UCSD-AML1 (cell line): ENCODE data around the gene HOXC6.

Experiments
- DNase-seq: peaks from one replicate; lab custom pipeline; 2025; ENCODE audit not compliant: unreplicated experiment; lab: John Stamatoyannopoulos, UW

HOXC6 gene

GRCh38 chr12:53989227-53990113, 38.8 kb upstream of the HOXC6 start:
- no peak for DNase-seq

DNA sequence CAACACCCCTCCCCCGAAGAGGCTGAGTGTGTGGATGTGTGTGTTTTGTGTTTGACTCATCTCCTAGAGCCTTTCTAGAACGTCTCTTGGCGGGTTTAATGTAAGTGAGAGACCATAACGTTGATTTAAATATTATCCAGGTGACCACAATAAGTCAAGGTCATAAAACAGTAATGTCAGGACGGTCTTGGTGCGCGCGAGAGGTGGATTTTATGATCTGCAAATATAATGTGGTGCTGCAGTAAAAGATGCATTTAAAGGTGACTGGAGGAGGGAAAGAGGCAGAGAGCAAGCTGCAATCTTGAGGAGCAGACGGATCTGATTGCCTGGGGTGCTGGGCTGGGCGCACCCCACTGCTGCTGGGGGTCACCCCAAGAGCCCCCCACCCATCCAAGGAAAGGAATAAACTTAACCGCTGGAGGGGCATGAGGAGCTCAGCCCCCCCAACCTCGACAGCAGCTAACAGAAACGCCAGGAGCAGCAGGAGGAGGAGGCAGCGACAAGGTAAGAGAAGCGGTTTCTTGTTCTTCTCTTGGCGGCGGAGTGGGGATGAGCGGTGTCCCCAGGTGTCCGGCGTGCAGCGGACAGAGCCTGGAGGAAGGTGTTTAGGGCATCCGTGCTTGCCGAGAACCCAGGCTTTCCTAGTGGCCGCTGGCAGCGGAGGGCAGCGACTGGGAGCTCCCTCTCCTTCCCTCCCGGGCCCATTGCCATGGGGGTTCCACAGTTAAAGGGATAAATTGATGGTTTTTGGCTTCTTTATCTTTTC, 37.7 kb upstream of the HOXC6 start:
- no peak for DNase-seq

DNA sequence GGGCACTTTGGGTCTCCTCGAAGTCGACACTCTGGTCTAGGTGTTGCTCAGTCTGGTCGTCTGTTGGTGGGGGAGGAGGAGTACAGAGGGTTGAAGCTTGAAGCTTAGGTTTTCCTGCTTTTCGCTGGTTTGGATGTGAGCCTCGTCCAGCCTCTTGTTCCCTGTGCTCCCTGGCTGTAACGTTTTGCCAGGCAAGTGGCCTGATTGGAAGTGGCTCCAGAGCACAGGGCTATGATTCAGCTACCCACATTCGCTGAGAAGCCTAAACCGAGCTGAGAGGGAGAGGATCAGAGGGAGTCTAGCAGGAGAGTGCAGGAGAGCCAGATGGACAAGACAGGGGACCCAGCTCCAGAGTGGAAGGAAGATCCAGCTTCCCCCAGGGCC, 37.2 kb upstream of the HOXC6 start:
- no peak for DNase-seq

- DNase-seq, result no peak
Observed at GRCh38 chr12:53992377-53992889, 35.8 kb upstream of the HOXC6 start.

DNA sequence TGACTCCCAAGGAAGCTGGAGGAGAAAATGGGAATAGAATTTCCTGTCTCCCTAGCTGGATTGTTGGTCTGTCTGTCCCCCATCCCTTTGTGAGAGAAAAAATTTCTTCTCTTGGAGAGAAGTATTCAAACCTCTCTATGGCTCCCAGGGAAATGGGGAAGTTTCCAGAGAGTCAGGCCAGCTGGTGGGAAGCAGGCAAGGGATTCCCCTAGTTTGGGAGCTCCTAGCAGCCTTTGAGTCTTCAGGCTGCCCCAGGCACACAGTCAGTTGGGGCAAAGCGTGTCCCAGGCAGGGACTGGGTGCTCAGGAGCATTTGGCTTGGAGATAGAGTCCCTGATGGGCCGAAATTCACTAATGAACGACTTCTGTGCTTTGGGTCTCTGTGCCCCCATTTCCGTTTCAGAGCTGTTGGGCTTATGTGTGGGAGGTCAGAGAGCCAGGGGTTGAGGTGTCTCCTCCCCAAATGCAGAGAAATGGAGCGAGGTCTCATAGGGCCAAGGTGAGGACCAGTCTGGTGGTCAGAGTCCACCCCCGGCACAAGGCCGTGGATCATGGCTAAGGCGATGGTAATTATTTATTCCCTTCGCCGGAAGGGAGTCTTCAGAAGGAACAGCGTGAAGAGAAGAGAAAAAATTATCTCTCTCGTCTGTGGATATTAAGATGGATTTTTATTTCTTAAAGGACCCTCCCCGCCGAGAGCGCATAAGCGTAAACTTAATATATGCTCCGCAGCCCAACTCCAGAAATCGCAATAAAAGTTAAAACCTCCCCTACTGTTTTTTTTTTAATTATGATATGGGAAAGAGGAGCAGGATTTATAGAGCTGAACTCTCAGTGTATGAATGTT, 34.9 kb upstream of the HOXC6 start:
- no peak for DNase-seq

GRCh38 chr12:53994009-53994263, 34.3 kb upstream of the HOXC6 start:
- DNase-seq, result no peak

GRCh38 chr12:53994264-53995001, 33.8 kb upstream of the HOXC6 start:
- no peak for DNase-seq

DNA sequence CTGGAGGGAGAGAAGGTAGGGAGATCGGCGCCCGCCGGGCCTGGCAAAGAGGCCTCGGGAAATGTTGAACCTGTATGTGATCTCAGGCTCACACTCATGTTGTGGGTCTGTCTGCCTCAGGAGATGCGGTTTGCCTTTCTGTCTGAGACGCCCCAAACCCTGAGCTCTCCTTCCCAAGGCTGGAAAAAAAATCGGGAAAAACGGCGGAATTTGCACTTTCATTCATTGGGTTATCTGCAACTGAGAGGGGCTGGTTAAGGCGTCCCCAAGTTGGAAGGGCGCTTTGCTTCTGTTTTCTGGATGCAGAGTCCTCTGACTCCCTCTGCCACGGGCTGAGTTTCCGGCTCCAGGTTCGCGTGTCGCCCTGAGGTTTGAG, 33.2 kb upstream of the HOXC6 start:
- no peak for DNase-seq

- no peak for DNase-seq
Observed at GRCh38 chr12:53995378-53996239, 32.6 kb upstream of the HOXC6 start.

GRCh38 chr12:53996240-53997203, 31.7 kb upstream of the HOXC6 start:
- DNase-seq, result no peak

- no peak for DNase-seq
Observed at GRCh38 chr12:53997204-53998109, 30.8 kb upstream of the HOXC6 start.

GRCh38 chr12:53998110-53998899, 29.9 kb upstream of the HOXC6 start:
- DNase-seq, result no peak

GRCh38 chr12:53998900-53999236, 29.4 kb upstream of the HOXC6 start:
- no peak for DNase-seq

- DNase-seq, result no peak
Observed at GRCh38 chr12:53999559-54000115, 28.6 kb upstream of the HOXC6 start.

GRCh38 chr12:54000116-54001114, 27.8 kb upstream of the HOXC6 start, which contains the start of gene HOXC9:
HOXC9 (plus strand) TSS chr12:54000161; CDS start chr12:54000189, 28 bp downstream.
- DNase-seq, result no peak
